GM12873 (cell line): ENCODE data around the gene SEMA6B.

Experiments
- TF ChIP-seq, protein P1 (sequence below): IDR thresholded peaks from 2 replicates; pipeline ENCODE4 v1.5.1; 2012; ENCODE audit warnings: low read depth, mild to moderate bottlenecking, moderate library complexity, low read length, control low read depth; ENCODE audit not compliant: insufficient read depth; ENCODE audit errors: missing control alignments

The SEMA6B gene

DNA sequence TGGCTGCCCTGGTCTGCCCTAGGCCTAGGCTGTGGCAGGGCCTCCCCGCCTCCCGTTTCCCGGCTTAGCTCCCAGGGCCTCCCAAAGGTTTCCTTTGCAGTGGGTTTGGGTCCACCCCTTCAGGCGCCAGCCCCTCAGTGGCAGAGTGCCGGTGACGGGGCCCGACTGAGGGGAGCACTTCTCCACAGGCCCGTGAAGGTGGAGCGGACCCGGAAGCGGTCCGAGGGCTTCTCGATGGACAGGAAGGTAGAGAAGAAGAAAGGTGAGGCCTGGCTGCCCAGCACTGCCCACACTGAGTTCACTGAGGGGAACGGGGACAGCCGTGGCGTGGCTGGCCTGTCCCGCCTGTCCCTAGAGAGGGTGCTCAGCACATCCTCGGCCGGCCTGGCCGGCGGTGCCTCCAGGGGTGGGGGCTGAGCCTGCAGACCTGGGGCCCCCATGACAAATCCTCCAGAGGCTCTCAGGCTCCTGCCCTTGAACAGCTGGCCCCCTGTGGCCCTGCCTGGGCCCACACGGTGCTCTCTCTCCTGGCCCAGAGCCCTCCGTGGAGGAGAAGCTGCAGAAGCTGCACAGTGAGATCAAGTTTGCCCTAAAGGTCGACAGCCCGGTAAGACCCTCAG, 61.6 kb downstream of the SEMA6B start:
- TF ChIP-seq, protein P1, sequence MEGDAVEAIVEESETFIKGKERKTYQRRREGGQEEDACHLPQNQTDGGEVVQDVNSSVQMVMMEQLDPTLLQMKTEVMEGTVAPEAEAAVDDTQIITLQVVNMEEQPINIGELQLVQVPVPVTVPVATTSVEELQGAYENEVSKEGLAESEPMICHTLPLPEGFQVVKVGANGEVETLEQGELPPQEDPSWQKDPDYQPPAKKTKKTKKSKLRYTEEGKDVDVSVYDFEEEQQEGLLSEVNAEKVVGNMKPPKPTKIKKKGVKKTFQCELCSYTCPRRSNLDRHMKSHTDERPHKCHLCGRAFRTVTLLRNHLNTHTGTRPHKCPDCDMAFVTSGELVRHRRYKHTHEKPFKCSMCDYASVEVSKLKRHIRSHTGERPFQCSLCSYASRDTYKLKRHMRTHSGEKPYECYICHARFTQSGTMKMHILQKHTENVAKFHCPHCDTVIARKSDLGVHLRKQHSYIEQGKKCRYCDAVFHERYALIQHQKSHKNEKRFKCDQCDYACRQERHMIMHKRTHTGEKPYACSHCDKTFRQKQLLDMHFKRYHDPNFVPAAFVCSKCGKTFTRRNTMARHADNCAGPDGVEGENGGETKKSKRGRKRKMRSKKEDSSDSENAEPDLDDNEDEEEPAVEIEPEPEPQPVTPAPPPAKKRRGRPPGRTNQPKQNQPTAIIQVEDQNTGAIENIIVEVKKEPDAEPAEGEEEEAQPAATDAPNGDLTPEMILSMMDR: no peak

DNA sequence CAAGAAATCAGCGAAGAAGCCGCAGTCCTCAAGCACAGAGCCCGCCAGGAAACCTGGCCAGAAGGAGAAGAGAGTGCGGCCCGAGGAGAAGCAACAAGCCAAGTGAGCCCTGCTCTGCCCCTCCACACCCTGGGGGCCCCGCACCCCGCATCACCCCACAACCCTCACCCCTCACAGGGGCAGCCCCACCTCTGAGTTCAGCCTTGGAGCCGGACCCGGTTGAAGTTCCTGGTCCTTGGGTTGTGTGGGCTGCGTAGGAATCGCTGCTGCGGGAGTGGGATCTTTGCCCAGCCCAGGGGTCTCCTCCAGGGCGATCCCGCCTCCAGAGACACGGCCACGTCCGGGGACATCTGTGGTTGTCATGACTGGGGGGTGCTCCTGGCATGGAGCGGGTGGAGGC, 63.2 kb downstream of the SEMA6B start:
- TF ChIP-seq, protein P1: no peak

DNA sequence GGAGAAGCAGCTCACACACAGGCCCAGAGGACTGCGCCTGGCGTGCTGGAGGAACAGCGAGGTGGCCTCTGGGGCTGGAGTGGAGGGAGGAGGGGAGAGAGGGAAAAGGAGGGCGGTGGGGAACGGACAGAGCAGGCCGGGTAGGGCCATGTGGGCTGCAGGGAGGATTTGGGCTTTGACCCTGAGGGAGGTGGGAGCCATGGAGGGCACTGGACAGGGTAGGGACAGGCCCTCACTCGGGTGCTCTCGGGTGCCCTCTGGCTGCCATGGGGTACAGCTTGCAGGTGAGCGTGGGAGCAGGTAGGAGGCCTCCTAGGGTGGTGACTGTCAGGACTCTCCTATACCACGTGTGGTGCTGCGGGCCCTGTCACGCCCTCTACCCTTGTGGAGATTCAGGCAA, 64.0 kb downstream of the SEMA6B start:
- TF ChIP-seq, protein P1: peak; percentile 9

DNA sequence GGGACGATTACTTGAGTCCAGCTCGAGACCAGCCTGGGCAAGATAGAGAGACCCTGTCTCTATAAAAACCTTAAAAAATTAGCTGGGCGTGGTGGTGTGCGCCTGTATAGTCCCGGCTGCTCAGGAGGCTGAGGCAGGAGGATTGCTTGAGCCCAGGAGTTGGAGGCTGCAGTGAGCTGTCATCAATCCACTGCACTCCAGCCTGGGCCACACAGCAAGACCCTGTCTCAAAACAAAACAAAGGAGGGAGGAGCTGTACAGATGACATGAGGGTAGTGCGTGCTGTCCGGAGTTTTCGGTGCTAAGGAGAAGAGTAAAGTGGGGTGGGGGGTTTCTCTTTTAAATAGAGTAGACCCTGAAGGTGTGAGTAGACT, 64.8 kb downstream of the SEMA6B start:
- TF ChIP-seq, protein P1: no peak

DNA sequence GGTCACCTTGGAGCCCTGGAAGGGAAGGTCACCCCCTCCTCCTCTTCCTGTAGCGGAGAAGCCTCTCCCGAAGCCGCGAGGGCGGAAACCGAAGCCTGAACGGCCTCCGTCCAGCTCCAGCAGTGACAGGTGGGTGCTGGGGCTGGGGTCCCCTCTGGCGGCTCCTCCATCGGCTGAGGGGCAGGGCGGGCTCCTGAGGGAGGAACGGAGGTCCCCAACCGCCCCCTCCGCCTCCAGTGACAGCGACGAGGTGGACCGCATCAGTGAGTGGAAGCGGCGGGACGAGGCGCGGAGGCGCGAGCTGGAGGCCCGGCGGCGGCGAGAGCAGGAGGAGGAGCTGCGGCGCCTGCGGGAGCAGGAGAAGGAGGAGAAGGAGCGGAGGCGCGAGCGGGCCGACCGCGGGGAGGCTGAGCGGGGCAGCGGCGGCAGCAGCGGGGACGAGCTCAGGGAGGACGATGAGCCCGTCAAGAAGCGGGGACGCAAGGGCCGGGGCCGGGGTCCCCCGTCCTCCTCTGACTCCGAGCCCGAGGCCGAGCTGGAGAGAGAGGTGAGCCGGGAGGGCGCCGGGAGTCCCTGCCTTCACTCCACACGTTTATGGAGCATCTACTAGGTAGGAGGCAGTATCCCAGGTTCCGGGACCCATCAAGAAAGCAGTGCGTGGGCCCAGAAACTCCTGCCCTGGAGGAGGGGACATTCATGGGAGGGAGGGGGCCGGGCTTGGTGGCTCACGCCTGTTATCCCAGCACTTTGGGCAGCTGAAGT, 65.4 kb downstream of the SEMA6B start:
- TF ChIP-seq, protein P1: no peak

DNA sequence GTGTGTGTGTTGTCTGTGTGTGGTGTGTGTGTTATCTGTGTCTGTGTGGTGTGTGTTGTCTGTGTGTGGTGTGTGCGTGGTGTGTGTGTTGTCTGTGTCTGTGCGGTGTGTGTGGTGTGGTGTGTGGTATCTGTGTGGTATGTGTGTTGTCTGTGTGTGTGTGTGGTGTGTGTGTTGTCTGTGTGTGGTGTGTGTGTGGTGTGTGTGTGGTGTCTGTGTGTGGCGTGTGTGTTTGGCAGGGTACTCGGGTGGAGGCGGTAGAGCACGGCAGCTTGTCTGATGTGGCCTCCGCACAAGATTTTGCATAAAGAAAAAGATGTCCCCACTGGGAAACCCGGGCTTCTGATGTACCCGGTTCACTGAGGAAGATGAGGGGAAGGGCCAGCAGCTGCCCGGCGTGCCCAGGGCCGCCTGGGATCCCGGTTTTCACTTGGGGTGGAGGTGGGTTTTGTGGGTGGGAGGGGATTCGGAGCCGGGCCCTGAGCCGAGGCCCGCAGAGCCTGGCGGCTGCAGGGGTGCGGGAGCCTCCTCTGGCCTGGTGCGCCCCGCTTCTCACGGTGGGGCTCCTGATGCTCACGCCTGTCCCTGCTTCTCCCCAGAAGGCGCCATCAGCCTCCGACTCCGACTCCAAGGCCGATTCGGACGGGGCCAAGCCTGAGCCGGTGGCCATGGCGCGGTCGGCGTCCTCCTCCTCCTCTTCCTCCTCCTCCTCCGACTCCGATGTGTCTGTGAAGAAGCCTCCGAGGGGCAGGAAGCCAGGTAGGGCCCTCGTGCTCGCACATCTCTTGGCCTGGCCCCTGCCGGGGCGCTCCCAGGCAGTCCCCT, 66.2 kb downstream of the SEMA6B start:
- TF ChIP-seq, protein P1: no peak
